Measurements from ENCODE around the gene TTYH3. TPM values are rescaled to one million over a fixed set of nuclear protein-coding genes. Genes with fewer than 3 reads are reported as not detected.

The TTYH3 gene
- total RNA-seq, 4 donors from 2014 or later: 16.7 to 23.8 (median 21.4) TPM

DNA sequence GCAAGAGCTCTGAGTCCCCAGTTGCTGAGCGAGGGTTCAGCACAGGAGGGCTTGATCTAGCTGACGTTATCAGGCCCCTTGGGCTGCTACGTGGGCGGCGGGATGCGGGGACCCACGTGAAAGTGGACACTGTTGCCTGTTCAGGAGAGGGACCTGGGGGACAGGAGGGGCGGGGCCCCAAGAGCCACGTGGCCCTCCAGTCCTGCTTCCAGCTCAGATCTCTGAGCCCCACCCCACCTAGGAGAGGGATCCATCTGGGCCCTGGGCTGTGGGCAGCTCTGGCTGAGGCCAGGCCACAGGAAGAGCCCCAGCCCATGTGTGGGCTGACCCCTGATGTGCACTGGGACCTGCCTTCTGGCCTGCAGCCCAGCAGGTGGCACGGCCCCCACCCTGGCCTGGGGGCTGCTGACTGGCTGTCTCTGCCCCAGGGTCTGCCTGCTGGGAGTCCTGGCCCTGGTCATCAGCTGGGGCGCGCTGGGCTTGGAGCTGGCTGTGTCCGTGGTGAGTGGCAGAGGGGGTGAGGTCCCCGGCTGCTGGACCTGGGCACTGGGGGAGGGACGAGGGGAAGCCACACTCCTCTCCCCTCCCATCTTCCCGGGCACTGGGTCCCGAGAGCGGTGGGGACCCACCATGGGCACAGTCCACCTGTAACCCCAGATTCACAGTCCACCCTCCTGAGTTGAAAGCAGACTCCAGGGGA is 17.5 kb downstream of the TTYH3 start:
- Histone ChIP-seq H3K27ac (no peak overlapping the region), H3K4me3 (replicated peaks in 1 of 3) (no peak overlapping the region), H3K27me3 (no peaks in the 10 kb centered on the region), H3K9me3 (no peaks in the 10 kb centered on the region), H3K36me3 (peaks cover 23 to 29% of the 10 kb centered on the region in 2 donors), H3K4me1 (peaks cover 0 to 13% of the 10 kb centered on the region in 2 donors)
- no peak for DNase-seq
- WGBS, 2 donors: 88% methylated on average over 14 of the region's 18 CpGs
- intact Hi-C loops (cut with DNase I): no loop called here
- TF ChIP-seq, protein P1, sequence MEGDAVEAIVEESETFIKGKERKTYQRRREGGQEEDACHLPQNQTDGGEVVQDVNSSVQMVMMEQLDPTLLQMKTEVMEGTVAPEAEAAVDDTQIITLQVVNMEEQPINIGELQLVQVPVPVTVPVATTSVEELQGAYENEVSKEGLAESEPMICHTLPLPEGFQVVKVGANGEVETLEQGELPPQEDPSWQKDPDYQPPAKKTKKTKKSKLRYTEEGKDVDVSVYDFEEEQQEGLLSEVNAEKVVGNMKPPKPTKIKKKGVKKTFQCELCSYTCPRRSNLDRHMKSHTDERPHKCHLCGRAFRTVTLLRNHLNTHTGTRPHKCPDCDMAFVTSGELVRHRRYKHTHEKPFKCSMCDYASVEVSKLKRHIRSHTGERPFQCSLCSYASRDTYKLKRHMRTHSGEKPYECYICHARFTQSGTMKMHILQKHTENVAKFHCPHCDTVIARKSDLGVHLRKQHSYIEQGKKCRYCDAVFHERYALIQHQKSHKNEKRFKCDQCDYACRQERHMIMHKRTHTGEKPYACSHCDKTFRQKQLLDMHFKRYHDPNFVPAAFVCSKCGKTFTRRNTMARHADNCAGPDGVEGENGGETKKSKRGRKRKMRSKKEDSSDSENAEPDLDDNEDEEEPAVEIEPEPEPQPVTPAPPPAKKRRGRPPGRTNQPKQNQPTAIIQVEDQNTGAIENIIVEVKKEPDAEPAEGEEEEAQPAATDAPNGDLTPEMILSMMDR (IDR thresholded peaks at IDR 0.05): no peak
- TF ChIP-seq POLR2A (IDR thresholded peaks at IDR 0.05): no peak

DNA sequence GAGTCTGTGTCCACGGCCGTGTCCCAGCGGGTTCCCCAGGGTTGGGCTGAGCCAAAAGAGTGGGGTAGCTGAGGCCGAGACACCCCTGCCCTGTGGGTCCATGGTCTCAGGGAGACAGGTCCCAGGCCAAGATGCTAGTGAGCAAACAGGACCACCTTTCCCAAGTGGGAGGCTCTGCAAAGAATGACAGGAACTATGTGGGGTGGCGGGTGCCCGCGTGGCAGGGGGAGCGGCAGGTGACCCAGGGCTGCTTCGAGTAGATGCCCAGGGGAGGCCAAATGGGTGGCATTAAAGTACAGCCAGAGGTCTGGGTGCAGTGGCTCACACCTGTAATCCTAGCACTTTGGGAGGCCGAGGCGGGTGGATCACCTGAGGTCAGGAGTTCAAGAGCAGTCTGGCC is 18.2 kb downstream of the TTYH3 start:
- Histone ChIP-seq H3K4me1 (peaks cover 0 to 6% of the 10 kb centered on the region in 2 donors), H3K27ac (no peak overlapping the region), H3K4me3 (replicated peaks in 1 of 3) (no peak overlapping the region), H3K27me3 (no peaks in the 10 kb centered on the region), H3K36me3 (peaks cover 23 to 29% of the 10 kb centered on the region in 2 donors), H3K9me3 (no peaks in the 10 kb centered on the region)
- intact Hi-C loops (cut with DNase I): no loop called here
- WGBS, 2 donors: 94 to 95% methylated on average over 11 of the region's 11 CpGs
- no peak for DNase-seq
- TF ChIP-seq POLR2A (IDR thresholded peaks at IDR 0.05): no peak
- TF ChIP-seq, protein P1 (IDR thresholded peaks at IDR 0.05): no peak

DNA sequence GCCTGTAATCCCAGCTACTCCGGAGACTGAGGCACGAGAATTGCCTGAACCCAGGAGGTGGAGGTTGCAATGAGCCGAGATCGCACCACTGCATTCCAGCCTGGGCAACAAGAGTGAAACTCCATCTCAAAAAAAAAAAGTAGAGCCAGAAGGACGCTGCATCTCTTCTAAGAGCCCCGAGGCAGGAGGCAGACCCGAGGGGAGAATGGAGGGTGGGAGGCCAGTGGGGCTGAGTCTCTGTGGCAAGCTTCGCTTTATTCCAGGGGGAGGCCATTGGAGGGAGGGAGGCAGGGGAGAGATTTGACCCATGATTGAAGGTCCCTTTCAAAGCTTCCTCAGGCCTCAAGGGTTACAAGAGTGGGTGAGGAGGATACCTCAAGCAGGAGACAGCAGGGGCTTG is 18.7 kb downstream of the TTYH3 start:
- intact Hi-C loops (cut with DNase I): no loop called here
- Histone ChIP-seq H3K9me3 (no peaks in the 10 kb centered on the region), H3K27me3 (no peaks in the 10 kb centered on the region), H3K27ac (no peak overlapping the region), H3K4me1 (peaks cover 0 to 1% of the 10 kb centered on the region in 2 donors), H3K36me3 (peaks cover 23 to 29% of the 10 kb centered on the region in 2 donors), H3K4me3 (replicated peaks in 1 of 3) (no peak overlapping the region)
- TF ChIP-seq, protein P1 (IDR thresholded peaks at IDR 0.05): no peak
- TF ChIP-seq POLR2A (IDR thresholded peaks at IDR 0.05): no peak
- DNase-seq: no peak
- 76 to 81% methylated on average over 8 of the region's 8 CpGs for WGBS, 2 donors

DNA sequence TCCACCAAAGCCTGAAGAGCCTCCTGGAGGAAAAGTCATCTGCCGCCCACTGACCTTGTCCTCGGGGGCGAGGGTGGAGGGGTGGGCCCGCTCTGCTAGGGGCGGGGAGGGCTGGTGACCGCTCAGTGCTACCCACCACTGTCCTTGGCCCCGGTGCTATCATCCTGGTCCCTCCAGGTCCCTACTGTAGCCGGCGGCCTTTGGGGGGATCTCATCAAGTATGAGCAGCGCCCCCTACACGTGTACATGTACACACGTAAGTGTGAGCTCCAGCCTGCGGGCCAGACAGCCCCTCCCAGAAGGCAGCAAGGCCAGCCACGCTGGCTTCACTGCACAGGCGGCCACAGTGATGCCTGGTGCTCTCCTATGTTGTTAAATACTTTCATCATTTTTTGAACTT is 19.6 kb downstream of the TTYH3 start:
- Histone ChIP-seq H3K4me3 (replicated peaks in 1 of 3) (no peak overlapping the region), H3K4me1 (no peaks in the 10 kb centered on the region), H3K27me3 (no peaks in the 10 kb centered on the region), H3K9me3 (no peaks in the 10 kb centered on the region), H3K36me3 (peaks cover 24 to 32% of the 10 kb centered on the region in 2 donors), H3K27ac (no peak overlapping the region)
- TF ChIP-seq, protein P1 (IDR thresholded peaks at IDR 0.05): no peak
- TF ChIP-seq POLR2A (IDR thresholded peaks at IDR 0.05): no peak
- 78 to 82% methylated on average over 15 of the region's 15 CpGs for WGBS, 2 donors
- intact Hi-C loops (cut with DNase I): no loop called here
- no peak for DNase-seq

DNA sequence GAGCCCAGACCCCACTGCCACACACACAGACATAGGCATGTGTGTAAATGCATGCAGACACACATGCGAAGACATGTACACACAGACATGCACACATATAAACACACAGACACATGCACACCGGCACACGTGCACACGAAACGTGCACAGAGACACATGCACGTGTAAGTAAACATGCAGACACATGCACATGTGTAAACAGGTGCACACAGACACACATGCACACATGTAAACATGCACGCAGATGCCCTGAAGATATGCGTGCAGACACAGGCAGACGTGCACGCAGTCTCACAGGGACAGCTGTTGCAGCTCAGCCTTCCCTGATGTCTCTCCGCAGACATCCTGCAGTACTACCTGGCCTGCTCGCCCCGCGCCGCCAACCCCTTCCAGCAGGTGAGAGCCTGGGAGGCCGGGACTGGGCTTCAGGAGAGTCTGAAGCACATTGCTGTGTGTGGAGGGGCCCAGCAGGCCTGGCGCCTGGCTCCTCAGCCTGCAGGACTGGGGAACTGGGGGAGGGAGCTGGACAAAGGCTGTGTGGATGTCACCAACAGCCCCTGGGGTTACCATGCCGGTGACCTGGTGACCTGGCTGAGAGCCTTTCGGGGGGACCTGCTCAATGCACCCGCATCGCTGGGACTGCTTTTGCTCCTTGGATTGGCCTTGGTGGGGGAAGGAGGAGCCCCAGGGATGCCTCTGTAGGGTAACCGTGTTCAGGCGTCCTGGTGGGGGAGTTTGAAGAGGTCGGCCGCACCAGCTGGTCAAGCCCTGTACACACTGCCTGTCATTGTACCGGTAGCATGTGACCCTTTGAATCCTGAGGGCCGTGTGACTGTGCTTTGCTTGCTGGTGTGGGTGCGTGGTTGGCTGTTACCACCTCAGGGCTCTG is 20.3 kb downstream of the TTYH3 start:
- H3K36me3 ChIP-seq: peaks cover 31 to 34% of the 10 kb centered on the region in 2 donors
- no peak overlapping the region for H3K4me3 ChIP-seq (replicated peaks in 1 of 3)
- no peaks in the 10 kb centered on the region for H3K9me3 ChIP-seq
- H3K27me3 ChIP-seq: no peaks in the 10 kb centered on the region
- H3K27ac ChIP-seq: no peak overlapping the region
- WGBS, 2 donors: 87 to 91% methylated on average over 13 to 27 of the region's 28 CpGs
- no peaks in the 10 kb centered on the region for H3K4me1 ChIP-seq
- TF ChIP-seq, protein P1 (IDR thresholded peaks at IDR 0.05): no peak
- TF ChIP-seq POLR2A (IDR thresholded peaks at IDR 0.05): no peak
- DNase-seq: no peak
- intact Hi-C loops (cut with DNase I): no loop called here

Measured in thyroid gland (tissue), 4 donors.